Ishikawa (cell line): ENCODE data around the gene COL9A1.
A peak's percentile ranks its signal among the peaks of the same experiment; 100 is the strongest.

ENCODE experiments used
- CEBPB ChIP-seq: IDR thresholded peaks from 2 replicates; pipeline ENCODE4 v1.6.1; 2012
- CREB1 ChIP-seq: IDR thresholded peaks from 2 replicates; pipeline ENCODE4 v1.6.1; 2012; ENCODE audit warnings: low read depth
- EGR1 ChIP-seq: IDR thresholded peaks from 2 replicates; pipeline ENCODE4 v1.6.1; 2012
- EP300 ChIP-seq: IDR thresholded peaks from 2 replicates; pipeline ENCODE4 v1.6.1; 2012; ENCODE audit warnings: borderline replicate concordance
- FOXM1 ChIP-seq: IDR thresholded peaks from 2 replicates; pipeline ENCODE4 v1.6.1; 2012; ENCODE audit warnings: low read depth, borderline replicate concordance
- NFIC ChIP-seq: IDR thresholded peaks from 2 replicates; pipeline ENCODE4 v1.6.1; 2012
- RAD21 ChIP-seq: IDR thresholded peaks from 2 replicates; pipeline ENCODE4 v1.6.1; 2012; ENCODE audit warnings: low read depth
- TAF1 ChIP-seq: IDR thresholded peaks from 2 replicates; pipeline ENCODE4 v1.6.1; 2012; ENCODE audit warnings: low read depth, mild to moderate bottlenecking
- TCF12 ChIP-seq: IDR thresholded peaks from 2 replicates; pipeline ENCODE4 v1.6.1; 2012; ENCODE audit warnings: low read depth
- TEAD4 ChIP-seq: IDR thresholded peaks from 2 replicates; pipeline ENCODE4 v1.6.1; 2012
- YY1 ChIP-seq: IDR thresholded peaks from 2 replicates; pipeline ENCODE4 v1.6.1; 2012; ENCODE audit warnings: low read depth
- ZBTB7A ChIP-seq: IDR thresholded peaks from 2 replicates; pipeline ENCODE4 v1.6.1; 2012; ENCODE audit warnings: low read depth
- TF ChIP-seq, protein P1 (sequence below): IDR thresholded peaks from 2 replicates; pipeline ENCODE4 v1.6.1; 2012; ENCODE audit warnings: low read depth, mild to moderate bottlenecking
- TF ChIP-seq, protein P2 (sequence below): IDR thresholded peaks from 2 replicates; pipeline ENCODE4 v1.6.1; 2012
- TF ChIP-seq, protein P3 (sequence below): IDR thresholded peaks from 2 replicates; pipeline ENCODE4 v1.6.1; 2012

COL9A1 gene

DNA sequence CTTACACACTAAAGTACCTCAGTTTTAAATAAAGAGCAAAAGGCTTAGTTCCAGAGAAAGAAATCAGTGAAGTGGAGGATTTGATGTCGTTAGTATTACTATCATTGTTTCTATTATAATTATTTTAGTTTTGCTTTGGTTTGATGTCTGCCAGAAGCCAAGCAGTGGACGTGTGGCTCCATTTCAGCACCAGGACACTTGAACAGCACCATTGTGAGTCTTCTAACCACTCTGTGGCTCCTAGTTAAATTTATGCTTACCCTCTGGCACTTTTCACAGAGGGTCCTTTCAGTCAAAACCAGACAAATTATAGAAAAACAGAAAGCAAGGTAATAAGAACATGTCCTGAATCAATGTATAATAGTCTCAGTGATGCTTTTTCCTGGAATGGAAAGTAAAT, 3.4 kb downstream of the COL9A1 start:
- TF ChIP-seq TEAD4 (no peak), ZBTB7A (no peak), FOXM1 (no peak)
- TF ChIP-seq, protein P1, sequence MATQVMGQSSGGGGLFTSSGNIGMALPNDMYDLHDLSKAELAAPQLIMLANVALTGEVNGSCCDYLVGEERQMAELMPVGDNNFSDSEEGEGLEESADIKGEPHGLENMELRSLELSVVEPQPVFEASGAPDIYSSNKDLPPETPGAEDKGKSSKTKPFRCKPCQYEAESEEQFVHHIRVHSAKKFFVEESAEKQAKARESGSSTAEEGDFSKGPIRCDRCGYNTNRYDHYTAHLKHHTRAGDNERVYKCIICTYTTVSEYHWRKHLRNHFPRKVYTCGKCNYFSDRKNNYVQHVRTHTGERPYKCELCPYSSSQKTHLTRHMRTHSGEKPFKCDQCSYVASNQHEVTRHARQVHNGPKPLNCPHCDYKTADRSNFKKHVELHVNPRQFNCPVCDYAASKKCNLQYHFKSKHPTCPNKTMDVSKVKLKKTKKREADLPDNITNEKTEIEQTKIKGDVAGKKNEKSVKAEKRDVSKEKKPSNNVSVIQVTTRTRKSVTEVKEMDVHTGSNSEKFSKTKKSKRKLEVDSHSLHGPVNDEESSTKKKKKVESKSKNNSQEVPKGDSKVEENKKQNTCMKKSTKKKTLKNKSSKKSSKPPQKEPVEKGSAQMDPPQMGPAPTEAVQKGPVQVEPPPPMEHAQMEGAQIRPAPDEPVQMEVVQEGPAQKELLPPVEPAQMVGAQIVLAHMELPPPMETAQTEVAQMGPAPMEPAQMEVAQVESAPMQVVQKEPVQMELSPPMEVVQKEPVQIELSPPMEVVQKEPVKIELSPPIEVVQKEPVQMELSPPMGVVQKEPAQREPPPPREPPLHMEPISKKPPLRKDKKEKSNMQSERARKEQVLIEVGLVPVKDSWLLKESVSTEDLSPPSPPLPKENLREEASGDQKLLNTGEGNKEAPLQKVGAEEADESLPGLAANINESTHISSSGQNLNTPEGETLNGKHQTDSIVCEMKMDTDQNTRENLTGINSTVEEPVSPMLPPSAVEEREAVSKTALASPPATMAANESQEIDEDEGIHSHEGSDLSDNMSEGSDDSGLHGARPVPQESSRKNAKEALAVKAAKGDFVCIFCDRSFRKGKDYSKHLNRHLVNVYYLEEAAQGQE = peak; percentile 83
- TF ChIP-seq, protein P2, sequence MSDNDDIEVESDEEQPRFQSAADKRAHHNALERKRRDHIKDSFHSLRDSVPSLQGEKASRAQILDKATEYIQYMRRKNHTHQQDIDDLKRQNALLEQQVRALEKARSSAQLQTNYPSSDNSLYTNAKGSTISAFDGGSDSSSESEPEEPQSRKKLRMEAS = no peak

DNA sequence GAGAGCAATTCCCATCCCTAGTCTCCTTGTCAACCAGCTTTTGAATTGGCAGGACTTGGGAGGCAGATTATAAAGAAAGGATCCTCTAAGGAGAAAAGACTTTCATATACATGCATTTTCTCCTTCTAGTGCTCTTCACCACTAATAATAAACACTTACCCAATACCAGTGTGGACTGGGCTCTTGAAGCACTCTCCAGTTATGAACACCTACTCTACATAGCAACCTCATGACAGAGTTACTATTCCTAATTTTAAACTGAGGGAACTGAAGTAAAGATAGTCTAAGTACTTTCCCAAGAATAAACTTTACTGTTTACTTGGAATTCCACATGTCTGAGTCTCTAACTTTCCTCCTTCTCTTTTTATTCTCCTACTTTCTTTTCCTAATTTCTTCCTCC, 4.8 kb downstream of the COL9A1 start:
- TF ChIP-seq TAF1 = no peak
- TF ChIP-seq TEAD4 = no peak
- TF ChIP-seq, protein P2 = no peak
- TF ChIP-seq TCF12 = no peak
- TF ChIP-seq, protein P3, sequence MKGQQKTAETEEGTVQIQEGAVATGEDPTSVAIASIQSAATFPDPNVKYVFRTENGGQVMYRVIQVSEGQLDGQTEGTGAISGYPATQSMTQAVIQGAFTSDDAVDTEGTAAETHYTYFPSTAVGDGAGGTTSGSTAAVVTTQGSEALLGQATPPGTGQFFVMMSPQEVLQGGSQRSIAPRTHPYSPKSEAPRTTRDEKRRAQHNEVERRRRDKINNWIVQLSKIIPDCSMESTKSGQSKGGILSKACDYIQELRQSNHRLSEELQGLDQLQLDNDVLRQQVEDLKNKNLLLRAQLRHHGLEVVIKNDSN = no peak
- no peak for TF ChIP-seq EP300
- TF ChIP-seq NFIC = no peak
- TF ChIP-seq ZBTB7A = no peak
- TF ChIP-seq YY1 = no peak
- no peak for TF ChIP-seq CEBPB
- TF ChIP-seq, protein P1 = no peak
- TF ChIP-seq CREB1 = no peak
- TF ChIP-seq FOXM1 = no peak
- no peak for TF ChIP-seq EGR1
- TF ChIP-seq RAD21 = no peak

DNA sequence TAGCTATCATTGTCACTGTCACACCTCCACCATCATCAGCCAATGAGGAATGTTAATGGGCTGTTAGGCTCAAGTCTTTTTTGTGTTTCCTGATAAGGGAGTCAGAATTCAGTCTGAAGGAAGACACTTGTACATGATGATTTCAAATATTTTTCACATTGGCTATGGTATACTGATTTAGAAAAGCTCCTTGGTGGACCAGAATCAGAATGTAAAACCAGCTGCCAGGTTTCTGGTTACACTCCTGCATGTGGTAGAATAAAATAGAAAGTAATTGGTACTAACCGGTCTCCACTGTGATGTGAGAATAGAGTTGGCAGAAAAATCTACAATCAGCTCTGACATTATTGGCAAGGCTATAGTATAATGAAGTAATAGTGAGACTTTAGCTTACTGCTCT, 10.7 kb downstream of the COL9A1 start:
- no peak for TF ChIP-seq TAF1
- no peak for TF ChIP-seq EGR1
- TF ChIP-seq, protein P3 = no peak
- no peak for TF ChIP-seq TEAD4
- TF ChIP-seq CREB1 = no peak
- TF ChIP-seq NFIC = no peak
- TF ChIP-seq TCF12 = no peak
- no peak for TF ChIP-seq ZBTB7A
- TF ChIP-seq, protein P1 = no peak
- no peak for TF ChIP-seq CEBPB
- TF ChIP-seq, protein P2 = no peak
- no peak for TF ChIP-seq YY1
- TF ChIP-seq FOXM1 = no peak
- no peak for TF ChIP-seq RAD21

DNA sequence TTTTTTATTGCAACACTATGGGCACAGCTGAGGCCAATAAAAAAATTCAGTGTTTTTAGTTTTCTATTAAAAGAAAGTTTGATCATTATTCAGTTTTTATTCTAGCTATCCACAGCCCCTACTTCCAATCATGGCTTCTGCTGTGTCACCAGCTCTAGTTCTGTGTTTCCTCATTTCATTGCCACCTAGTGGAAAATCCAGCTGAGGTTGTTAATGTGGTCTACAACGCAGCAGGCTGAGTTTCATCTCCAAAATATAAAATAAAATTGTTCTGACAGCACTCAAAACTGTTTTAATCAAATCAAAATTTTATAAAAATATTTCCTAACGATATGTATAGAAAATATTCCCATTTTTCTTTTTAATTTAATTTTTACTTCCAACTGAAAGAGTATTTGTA, 13.6 kb downstream of the COL9A1 start:
- TF ChIP-seq, protein P1 = no peak
- no peak for TF ChIP-seq EGR1
